Hepatocyte (in vitro differentiated cells): ENCODE results near the gene DCAF5.

Experiments used
- CTCF ChIP-seq: fragments of 200-600 bp; sonication (generic); IDR thresholded peaks from 2 replicates; pipeline ENCODE4 v1.5.1; 2016; ENCODE audit warnings: antibody characterized with exemption, mild to moderate bottlenecking; ENCODE audit not compliant: poor library complexity
- EZH2phosphoT487 ChIP-seq: fragments of 200-600 bp; sonication (generic); IDR thresholded peaks from one replicate; pipeline ENCODE4 v1.6.1; 2018; ENCODE audit warnings: antibody characterized with exemption, mild to moderate bottlenecking, low read depth, moderate library complexity; ENCODE audit not compliant: unreplicated experiment, severe bottlenecking

GRCh38 chr14:69012256-69012953 lies 140.5 kb downstream of the DCAF5 start:
- TF ChIP-seq CTCF (no peak), EZH2phosphoT487 (no peak)
